ENCODE data around the gene LDHB.
"Not testable (repeated sequence)": the region's sequence is repeated elsewhere in the genome, so short reads cannot be mapped to it uniquely, and the experiment has no call there.

Gene LDHB

GRCh38 chr12:21650997-21651396 is 6.6 kb downstream of the LDHB start:
- ChIA-PET CTCF (interaction anchor here (1.2 kb wide), 1 partner anchor 20 kb away, joined by 4 read pairs; no protein-coding TSS in a partner anchor), POLR2A (no interaction called here)
- no peak for DNase-seq (ENCODE audit: extremely low spot score)
- no peak for TF ChIP-seq CTCF (IDR thresholded peaks at IDR 0.05; ENCODE audit: control extremely low read depth, extremely low read depth, low read depth, missing control alignments)

- TF ChIP-seq CTCF (IDR thresholded peaks at IDR 0.05; ENCODE audit: control extremely low read depth, extremely low read depth, low read depth, missing control alignments), result no peak
- DNase-seq (ENCODE audit: extremely low spot score), result no peak
- ChIA-PET CTCF (interaction anchor here (1.4 kb wide), 1 partner anchor 17 kb away, joined by 4 read pairs; no protein-coding TSS in a partner anchor), POLR2A (interaction anchor here (2.9 kb wide), 1 partner anchor 8 kb away, joined by 9 read pairs; the partner anchor contains the start of gene LDHB)
These were observed 8.6 kb downstream of the LDHB start for GRCh38 chr12:21649034-21649433.

- ChIA-PET POLR2A (interaction anchor here (2.9 kb wide), 1 partner anchor 9 kb away, joined by 9 read pairs; the partner anchor contains the start of gene LDHB), CTCF (interaction anchor here (1.4 to 2.6 kb wide), 3 partner anchors 9 to 32 kb away, joined by 4 to 9 read pairs (median 7); partner anchors contain the start of gene LDHB)
- no peak for DNase-seq (ENCODE audit: extremely low spot score)
- TF ChIP-seq CTCF (IDR thresholded peaks at IDR 0.05; ENCODE audit: control extremely low read depth, extremely low read depth, low read depth, missing control alignments), result no peak
These were observed 9.3 kb downstream of the LDHB start for GRCh38 chr12:21648378-21648777.

GRCh38 chr12:21647179-21647578 is 10.5 kb downstream of the LDHB start:
- POLR2A ChIA-PET, result interaction anchor here (0.8 to 2.9 kb wide), 2 partner anchors 10 to 399 kb away, joined by 3 to 9 read pairs; partner anchors contain the start of gene LDHB
- CTCF ChIA-PET, result interaction anchor here (1.2 to 2.6 kb wide), 5 partner anchors 10 to 33 kb away, joined by 3 to 9 read pairs (median 6); partner anchors contain the start of gene LDHB
- no peak for DNase-seq (ENCODE audit: extremely low spot score)
- no peak for TF ChIP-seq CTCF (IDR thresholded peaks at IDR 0.05; ENCODE audit: control extremely low read depth, extremely low read depth, low read depth, missing control alignments)

GRCh38 chr12:21645041-21645500 is 12.6 kb downstream of the LDHB start:
- POLR2A ChIA-PET; DNase-seq (ENCODE audit: extremely low spot score): not testable (repeated sequence)
- CTCF ChIA-PET, result interaction anchor here (0.7 to 1.9 kb wide), 2 partner anchors 8 to 9 kb away, joined by 3 to 5 read pairs; no protein-coding TSS in a partner anchor

- CTCF ChIA-PET, result interaction anchor here (0.7 to 1.9 kb wide), 3 partner anchors 8 to 52 kb away, joined by 3 to 5 read pairs (median 3); no protein-coding TSS in a partner anchor
These were observed 13.1 kb downstream of the LDHB start for GRCh38 chr12:21644516-21644915.

More at GRCh38 chr12:21644516-21644915, 13.1 kb downstream of the LDHB start:
- no peak for TF ChIP-seq CTCF (IDR thresholded peaks at IDR 0.05; ENCODE audit: control extremely low read depth, extremely low read depth, low read depth, missing control alignments)
- POLR2A ChIA-PET, result no interaction called here
- no peak for DNase-seq (ENCODE audit: extremely low spot score)

All from GM10248 (cell line).